NCI-H2227 (cell line): ENCODE results near the gene CPOX.
"Not testable (repeated sequence)": the region's sequence is repeated elsewhere in the genome, so short reads cannot be mapped to it uniquely, and the experiment has no call there.

ENCODE experiments used
- DNase-seq: peaks from one replicate; lab custom pipeline; 2025; ENCODE audit not compliant: unreplicated experiment; lab: John Stamatoyannopoulos, UW

Gene CPOX

DNA sequence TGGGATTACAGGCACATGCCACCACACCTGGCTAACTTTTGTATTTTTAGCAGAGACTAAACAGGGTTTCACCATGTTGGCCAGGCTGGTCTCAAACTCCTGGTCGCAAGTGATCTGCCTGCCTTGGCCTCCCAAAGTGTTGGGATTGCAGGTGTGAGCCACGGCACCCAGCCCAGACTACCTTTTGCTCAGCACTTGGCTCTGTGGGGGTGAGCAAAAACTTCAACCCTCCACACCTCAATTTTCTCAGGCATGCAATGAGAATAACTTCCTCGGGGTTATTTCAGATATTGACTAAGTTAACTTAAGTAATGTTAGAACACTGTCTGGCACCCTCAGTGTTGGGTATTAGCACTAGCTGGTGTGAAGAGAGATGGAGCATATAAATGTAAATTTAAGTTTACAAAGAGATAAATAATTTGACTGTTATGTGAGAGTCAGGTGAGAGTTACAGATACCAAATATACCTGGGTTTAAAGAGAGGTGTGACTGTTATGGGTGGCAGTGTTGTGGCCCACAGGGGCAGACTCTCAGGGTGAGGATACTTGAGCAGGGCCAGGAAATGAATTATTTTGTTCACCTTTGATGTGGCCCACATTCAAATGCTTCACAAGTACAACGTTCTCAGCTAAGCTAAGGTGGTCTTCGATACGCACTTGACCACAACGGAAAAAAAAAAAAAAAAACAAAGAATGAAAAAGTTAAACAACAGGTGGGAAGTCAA lies 29.0 kb downstream of the CPOX start:
- no peak for DNase-seq

DNA sequence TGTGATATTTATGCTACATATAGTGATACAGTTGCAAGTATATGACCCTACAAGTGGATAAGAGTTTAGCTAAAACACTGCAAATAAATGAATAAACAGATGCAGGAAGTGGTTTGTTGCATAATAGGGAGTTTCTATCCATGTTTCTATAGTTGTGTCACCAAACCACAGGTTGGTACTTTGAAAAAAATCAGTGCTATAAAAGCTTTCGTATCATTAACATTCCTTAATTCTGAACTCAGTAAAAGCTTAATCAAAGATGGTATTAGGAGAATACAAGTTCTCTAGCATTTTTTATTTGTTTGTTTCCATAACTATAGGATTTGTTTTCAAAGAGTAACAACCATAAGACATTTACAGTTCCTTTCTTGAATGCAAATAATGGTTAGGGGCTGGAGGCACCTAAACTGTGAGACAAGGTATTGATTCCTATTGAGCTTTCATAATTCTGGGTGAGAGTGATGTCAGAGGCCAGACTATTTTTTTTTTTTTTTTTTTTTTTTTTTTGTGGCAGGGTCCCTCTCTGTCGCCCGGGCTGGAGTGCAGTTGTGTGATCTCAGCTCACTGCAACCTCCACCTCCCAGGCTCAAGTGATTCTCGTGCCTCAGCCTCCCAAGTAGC lies 29.6 kb downstream of the CPOX start:
- DNase-seq: no peak

GRCh38 chr3:98561727-98562521 lies 31.5 kb downstream of the CPOX start:
- DNase-seq: no peak

GRCh38 chr3:98560911-98561310 lies 32.5 kb downstream of the CPOX start:
- DNase-seq: no peak

DNA sequence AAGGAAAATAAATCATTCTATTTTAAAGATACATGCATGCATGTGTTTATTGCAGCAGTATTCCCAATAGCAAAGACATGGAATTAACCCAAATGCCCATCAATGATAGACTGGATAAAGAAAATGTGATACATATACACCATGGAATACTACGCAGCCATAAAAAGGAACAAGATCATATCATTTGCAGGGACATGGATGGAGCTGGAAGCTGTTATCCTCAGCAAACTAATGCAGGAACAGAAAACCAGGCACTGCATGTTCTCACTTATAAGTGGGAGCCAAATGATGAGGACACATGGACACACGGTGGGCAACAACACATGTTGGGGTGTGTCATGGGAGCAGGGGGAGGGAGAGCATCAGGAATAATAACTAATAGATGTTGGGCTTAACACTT lies 33.6 kb downstream of the CPOX start:
- not testable (repeated sequence) for DNase-seq

GRCh38 chr3:98558100-98558827 lies 35.1 kb downstream of the CPOX start:
- no peak for DNase-seq

DNA sequence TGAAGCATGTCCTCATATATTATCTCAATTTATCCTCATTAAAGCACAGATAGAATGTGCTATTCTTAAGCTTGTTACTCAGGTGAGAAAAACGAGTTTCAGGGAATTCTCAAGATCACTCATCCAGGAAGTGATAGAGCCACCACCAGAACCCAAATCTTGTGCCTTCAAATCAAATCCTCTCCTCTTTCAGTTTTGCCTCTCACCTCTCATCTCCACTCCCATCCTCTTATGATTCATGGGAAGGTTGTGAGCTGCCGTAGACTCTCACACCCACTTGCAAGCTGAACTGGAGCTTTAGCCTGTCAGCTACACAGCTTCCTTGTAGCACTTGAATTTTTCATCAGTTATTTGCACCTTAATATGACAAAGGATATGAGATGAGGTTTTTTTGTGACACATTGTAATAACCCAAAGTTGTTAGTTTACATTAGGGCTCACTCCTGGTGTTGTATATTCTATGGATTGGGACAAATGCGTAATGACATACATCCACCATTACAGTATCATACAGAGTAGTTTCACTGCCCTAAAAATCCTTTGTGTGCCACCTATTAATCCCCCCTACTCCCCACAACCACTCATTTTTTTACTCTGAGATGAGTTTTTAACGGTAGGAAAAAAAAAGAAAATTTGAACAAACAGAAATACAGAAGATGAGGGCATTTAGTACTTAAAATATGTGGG lies 35.9 kb downstream of the CPOX start:
- no peak for DNase-seq

DNA sequence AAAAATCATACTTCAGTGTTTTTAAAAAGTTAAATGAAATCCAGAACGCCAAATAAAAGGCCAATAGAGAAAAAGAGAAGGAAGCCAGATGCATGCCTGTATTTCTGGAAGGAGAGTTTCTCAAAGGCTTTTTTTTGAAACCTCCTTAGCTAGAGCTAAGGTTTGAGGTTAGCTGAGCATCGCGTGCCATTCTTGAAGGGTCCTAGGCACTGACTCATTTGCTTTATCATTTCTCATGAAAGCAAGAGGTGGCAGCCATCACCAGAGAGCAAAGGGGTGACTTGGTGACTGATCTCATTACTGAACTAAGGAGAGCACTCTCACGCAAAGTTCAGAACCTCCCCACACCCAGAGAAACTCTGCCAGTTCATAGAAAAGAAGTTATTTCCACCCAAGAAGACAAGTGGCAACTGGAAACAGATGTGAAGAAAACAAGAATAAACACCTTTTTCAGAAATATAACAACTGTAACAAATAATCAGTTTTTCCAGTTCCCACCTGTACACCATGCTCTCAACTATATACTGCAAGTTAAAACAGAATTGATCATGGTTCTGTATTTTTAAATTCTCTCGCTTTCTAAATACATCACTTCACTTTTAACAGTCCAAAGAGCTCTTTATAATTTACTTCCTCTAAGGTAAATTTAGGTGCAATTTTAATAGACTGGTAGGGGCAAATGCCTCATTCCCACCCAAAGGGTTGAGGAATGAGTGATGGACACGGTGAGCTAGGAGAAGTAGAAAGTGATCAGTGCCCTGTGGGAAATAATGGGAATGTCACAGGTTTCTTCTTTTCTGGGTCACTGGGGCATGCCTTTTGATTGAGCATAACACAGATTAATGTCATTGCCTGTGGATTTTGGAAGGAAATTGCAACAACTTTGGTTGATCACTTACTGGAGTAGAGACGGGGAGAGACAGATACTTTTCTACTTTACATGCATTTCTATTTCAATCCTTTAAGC lies 37.0 kb downstream of the CPOX start:
- no peak for DNase-seq

DNA sequence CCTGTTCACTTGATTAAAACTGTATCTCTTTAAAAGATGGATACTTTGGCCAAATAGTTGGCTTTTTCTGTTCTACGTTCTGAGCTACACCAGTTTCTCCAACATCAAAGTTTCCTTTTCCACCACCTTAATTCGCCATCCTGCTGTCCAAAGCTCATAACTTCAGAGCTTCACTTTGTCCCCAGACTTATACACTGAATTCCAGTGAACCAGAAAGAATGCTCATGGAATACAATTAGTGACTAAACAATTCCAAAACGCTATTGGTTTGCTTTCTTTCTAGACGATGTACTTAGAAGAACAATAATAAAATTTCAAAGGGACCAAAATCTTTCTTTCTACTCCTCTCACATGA lies 38.4 kb downstream of the CPOX start:
- DNase-seq: no peak

DNA sequence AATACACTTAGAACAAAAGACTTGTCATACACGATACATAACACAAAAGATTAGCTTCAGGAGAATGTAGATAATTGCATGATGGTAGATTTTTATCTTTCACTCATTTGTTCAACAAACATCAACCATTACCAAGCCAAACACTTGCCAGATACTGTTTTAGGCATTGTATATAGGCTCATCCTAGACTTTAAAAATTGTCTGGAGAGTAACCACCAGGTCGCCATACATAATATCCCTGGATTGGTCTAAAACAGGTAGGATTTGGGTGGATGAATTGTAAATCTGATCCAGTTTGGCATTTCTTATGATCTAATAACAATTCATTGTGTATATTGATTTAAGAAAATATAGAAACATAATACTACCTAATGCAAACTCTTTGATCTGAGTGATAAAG lies 38.8 kb downstream of the CPOX start:
- no peak for DNase-seq

DNA sequence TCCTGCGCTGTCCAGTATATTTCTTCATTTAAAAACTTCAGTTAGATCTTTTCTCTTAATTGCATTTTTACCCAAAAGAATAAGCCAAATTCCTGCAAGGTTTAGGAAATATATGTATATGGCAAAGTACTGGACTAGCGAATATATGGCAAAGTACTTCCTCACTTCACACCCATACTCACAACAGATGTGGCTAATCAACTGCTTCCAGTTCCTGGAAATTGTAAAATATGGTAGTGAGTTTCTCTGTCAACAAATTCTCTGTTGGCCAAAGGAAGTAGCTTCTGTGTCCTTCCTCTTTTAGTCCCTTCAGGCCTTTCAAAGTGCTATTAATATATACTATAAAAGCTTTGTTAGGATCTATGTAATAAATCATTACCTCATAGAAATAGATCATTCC lies 39.7 kb downstream of the CPOX start:
- DNase-seq: no peak

DNA sequence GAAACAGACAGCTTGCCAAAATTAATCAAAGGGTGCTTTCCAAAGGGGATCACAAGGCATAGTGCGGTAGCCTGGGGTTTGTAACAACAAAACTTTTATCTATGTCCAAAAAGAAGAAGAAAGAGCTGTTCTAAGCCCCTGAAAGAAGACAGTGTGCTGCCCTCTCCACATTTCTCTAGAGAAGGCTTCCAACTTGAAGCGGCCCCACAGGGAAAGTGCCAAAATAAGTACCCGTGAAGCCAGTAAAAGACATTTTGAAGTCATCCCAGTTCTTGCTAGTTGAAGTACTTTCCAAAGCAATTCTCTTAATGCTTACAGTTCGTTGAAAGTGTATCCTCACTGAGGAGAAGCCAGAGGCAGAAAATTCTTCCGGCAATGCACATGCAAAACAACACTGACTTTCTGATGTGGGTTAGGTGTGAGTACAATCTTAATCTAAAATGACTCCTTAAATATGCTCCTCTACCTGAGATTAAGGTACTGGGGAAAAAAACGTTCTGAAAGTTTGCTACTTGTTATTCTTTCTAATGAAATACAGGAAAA lies 40.3 kb downstream of the CPOX start:
- DNase-seq: no peak

GRCh38 chr3:98552232-98553020 lies 41.0 kb downstream of the CPOX start:
- no peak for DNase-seq

DNA sequence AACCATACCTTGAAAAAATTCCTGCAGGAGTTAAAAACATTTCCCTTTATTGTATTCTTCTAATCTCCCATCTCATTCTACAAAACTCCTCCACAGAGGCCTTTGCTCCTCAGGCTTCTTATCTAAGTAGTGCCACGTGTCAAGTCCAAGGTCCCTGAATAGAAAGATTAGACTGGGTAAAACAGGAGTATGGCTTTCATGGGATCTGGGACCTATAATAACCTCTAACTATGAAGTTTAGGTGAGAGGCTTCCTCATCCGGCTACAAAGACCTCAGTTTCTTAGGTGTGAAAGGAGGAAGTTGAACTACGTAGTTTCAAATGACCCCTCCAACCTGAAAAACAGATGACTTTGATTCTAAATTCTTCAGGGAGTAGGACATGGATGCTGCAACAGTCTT lies 41.7 kb downstream of the CPOX start:
- DNase-seq: no peak

DNA sequence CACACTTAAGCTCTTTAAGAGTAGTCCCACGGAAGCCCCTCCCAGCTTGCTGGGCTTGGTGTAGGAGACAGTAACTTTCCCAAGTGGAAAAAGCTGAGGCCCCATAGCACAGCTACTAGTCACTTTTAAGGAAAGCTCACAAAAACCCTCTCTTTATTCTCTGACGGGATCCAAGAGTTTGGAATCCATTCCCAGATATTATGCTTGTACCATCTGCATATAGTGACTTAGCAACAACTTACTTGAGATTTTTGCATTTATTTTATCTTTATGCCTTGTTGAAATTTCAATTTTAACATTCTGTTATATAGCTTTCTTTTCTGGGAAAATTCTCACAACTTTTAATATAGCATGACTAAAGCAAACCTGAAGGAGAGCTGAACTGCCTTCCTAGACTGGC lies 42.2 kb downstream of the CPOX start:
- no peak for DNase-seq

- DNase-seq: no peak
Observed at GRCh38 chr3:98550833-98551232, 42.6 kb downstream of the CPOX start.

GRCh38 chr3:98548544-98548943 lies 44.9 kb downstream of the CPOX start:
- DNase-seq: no peak

DNA sequence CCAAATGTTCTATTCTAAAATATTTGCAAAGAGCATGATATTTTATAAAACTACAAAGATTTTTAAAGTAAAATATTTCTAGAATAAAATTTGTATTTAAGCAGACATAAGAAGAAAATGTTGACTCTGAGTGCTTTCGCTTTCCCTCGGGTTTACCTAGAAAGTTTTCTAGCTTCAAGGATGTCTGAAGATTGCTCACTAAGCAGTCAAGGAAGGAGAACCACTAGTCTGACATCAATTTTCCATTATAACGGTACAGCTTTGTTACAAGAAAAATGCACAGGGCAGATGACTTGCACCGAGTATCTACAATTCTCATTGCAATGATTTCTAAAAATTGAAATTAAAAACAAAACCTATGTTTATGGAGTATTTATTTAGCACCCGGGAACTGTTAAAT lies 47.5 kb downstream of the CPOX start:
- no peak for DNase-seq

DNA sequence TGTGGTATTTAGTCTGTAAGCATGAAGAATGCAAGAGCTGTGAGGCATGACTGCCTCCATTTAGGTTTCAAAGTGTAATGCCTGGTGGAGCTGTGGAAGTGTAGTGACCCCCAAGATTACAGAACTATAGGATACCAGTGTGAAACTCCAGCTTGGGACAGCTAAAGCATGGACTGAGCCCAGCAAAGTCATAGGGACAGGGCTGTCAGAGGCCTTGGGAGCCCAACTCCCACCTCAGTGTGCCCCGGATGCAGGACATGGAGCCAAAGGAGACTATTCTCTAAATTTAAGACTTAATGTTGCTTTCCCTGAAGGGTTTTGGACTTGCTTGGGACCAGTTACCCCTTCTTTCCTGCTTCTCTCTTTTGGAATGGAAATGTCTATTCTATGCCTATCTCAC lies 50.8 kb downstream of the CPOX start:
- no peak for DNase-seq
